ENCODE results near the gene STON1.

STON1 gene

DNA sequence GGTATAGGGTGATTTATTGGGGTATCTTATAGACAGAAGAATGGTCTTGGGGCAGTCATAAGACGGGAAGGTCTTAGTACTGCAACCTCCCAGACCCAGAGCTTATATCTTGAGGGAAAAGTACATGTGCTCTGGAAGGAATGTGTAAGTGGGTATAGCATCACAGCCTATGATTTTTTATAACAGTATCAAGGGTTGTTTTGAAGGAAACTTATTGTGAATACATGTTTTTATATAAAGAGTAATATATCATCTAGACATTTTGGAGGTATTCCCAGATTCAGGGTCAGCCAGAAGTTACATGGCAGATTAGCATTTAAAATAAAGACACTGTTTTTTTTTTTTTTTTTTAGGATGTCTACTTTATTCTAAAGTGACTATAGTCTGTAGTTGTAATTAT, 47.6 kb upstream of the STON1 start (continued):
- TF ChIP-seq, protein P1, sequence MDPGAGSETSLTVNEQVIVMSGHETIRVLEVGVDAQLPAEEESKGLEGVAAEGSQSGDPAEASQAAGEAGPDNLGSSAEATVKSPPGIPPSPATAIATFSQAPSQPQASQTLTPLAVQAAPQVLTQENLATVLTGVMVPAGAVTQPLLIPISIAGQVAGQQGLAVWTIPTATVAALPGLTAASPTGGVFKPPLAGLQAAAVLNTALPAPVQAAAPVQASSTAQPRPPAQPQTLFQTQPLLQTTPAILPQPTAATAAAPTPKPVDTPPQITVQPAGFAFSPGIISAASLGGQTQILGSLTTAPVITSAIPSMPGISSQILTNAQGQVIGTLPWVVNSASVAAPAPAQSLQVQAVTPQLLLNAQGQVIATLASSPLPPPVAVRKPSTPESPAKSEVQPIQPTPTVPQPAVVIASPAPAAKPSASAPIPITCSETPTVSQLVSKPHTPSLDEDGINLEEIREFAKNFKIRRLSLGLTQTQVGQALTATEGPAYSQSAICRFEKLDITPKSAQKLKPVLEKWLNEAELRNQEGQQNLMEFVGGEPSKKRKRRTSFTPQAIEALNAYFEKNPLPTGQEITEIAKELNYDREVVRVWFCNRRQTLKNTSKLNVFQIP (CRISPR knock-in tag; IDR thresholded peaks at IDR 0.05; ENCODE audit: borderline replicate concordance, low read depth) = 0 out of 2 replicates have a peak, but pooled peaks have one; percentile 61
- TF ChIP-seq CSDC2 (CRISPR knock-in tag; IDR thresholded peaks at IDR 0.05) = 0 out of 2 replicates have a peak, but pooled peaks have one; percentile 18
- TF ChIP-seq ARNTL (CRISPR knock-in tag; IDR thresholded peaks at IDR 0.05; ENCODE audit: borderline replicate concordance, low read depth) = no peak
- TF ChIP-seq, protein P2, sequence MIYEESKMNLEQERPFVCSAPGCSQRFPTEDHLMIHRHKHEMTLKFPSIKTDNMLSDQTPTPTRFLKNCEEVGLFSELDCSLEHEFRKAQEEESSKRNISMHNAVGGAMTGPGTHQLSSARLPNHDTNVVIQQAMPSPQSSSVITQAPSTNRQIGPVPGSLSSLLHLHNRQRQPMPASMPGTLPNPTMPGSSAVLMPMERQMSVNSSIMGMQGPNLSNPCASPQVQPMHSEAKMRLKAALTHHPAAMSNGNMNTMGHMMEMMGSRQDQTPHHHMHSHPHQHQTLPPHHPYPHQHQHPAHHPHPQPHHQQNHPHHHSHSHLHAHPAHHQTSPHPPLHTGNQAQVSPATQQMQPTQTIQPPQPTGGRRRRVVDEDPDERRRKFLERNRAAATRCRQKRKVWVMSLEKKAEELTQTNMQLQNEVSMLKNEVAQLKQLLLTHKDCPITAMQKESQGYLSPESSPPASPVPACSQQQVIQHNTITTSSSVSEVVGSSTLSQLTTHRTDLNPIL (CRISPR knock-in tag; IDR thresholded peaks at IDR 0.05; ENCODE audit: low read depth) = 0 out of 2 replicates have a peak, but pooled peaks have one; percentile 11
- peak; percentile 33; the same call in 1 of the 2 replicates for TF ChIP-seq TOX (CRISPR knock-in tag; IDR thresholded peaks at IDR 0.05; ENCODE audit: borderline replicate concordance)
- no peak for TF ChIP-seq ZNF8 (CRISPR knock-in tag; IDR thresholded peaks at IDR 0.05)
- no peak for TF ChIP-seq RARB (CRISPR knock-in tag; IDR thresholded peaks at IDR 0.05)
- TF ChIP-seq, protein P3, sequence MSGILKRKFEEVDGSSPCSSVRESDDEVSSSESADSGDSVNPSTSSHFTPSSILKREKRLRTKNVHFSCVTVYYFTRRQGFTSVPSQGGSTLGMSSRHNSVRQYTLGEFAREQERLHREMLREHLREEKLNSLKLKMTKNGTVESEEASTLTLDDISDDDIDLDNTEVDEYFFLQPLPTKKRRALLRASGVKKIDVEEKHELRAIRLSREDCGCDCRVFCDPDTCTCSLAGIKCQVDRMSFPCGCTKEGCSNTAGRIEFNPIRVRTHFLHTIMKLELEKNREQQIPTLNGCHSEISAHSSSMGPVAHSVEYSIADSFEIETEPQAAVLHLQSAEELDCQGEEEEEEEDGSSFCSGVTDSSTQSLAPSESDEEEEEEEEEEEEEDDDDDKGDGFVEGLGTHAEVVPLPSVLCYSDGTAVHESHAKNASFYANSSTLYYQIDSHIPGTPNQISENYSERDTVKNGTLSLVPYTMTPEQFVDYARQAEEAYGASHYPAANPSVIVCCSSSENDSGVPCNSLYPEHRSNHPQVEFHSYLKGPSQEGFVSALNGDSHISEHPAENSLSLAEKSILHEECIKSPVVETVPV (CRISPR knock-in tag; IDR thresholded peaks at IDR 0.05) = no peak
- peak; percentile 81 for TF ChIP-seq ISL1 (CRISPR knock-in tag; IDR thresholded peaks at IDR 0.05)
- TF ChIP-seq ESRRG (CRISPR knock-in tag; IDR thresholded peaks at IDR 0.05) = no peak

DNA sequence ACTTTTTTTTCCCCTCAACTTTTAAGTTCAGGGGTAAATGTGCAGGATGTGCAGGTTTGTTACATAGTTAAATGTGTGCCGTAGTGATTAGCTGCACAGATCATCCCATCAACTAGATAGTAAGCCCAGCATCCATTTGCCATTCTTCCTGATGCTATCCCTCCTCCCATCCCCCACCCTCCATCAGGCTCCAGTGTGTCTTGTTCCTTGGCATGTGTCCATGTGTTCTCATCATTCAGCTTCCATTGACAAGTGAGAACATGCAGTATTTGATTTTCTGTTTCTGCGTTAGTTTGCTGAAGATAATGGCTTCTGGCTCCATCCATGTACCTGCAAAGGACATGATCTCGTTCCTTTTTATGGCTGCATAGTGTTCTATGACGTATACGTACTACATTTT, 47.2 kb upstream of the STON1 start:
- 0 out of 2 replicates have a peak, but pooled peaks have one; percentile 53 for TF ChIP-seq CSDC2 (CRISPR knock-in tag; IDR thresholded peaks at IDR 0.05)
- 0 out of 2 replicates have a peak, but pooled peaks have one; percentile 11 for TF ChIP-seq ZFP3 (CRISPR knock-in tag; IDR thresholded peaks at IDR 0.05)
- TF ChIP-seq ZNF70 (CRISPR knock-in tag; IDR thresholded peaks at IDR 0.05) = no peak
- ATAC-seq = peak; percentile 58

DNA sequence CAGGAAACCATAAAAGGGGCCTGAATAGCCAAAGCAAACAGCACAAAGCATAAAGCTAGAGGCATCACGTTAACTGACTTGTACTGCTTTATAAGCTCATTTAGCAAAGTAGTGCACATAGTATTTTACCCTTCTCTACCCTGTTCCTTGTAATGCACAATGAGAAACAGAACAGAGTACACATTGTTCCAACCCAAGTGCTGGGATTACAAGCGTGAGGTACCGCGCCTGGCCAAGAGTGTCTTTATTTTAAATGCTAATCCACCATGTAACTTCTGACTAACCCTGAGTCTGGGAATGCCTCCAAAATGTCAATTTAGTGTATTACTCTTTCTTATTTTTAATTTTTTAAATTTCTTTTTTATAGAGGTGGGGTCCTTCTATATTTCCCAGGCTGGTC, 46.4 kb upstream of the STON1 start:
- ATAC-seq = no peak
- no peak for TF ChIP-seq ZNF8 (CRISPR knock-in tag; IDR thresholded peaks at IDR 0.05)
- no peak for TF ChIP-seq CSDC2 (CRISPR knock-in tag; IDR thresholded peaks at IDR 0.05)
- no peak for TF ChIP-seq OSR1 (CRISPR knock-in tag; IDR thresholded peaks at IDR 0.05)
- TF ChIP-seq ZFP30 (CRISPR knock-in tag; IDR thresholded peaks at IDR 0.05) = no peak
- TF ChIP-seq, protein P3 (CRISPR knock-in tag; IDR thresholded peaks at IDR 0.05) = no peak
- no peak for TF ChIP-seq ZNF565 (CRISPR knock-in tag; conservative IDR thresholded peaks at IDR 0.05; ENCODE audit: low read depth)
- TF ChIP-seq, protein P4, sequence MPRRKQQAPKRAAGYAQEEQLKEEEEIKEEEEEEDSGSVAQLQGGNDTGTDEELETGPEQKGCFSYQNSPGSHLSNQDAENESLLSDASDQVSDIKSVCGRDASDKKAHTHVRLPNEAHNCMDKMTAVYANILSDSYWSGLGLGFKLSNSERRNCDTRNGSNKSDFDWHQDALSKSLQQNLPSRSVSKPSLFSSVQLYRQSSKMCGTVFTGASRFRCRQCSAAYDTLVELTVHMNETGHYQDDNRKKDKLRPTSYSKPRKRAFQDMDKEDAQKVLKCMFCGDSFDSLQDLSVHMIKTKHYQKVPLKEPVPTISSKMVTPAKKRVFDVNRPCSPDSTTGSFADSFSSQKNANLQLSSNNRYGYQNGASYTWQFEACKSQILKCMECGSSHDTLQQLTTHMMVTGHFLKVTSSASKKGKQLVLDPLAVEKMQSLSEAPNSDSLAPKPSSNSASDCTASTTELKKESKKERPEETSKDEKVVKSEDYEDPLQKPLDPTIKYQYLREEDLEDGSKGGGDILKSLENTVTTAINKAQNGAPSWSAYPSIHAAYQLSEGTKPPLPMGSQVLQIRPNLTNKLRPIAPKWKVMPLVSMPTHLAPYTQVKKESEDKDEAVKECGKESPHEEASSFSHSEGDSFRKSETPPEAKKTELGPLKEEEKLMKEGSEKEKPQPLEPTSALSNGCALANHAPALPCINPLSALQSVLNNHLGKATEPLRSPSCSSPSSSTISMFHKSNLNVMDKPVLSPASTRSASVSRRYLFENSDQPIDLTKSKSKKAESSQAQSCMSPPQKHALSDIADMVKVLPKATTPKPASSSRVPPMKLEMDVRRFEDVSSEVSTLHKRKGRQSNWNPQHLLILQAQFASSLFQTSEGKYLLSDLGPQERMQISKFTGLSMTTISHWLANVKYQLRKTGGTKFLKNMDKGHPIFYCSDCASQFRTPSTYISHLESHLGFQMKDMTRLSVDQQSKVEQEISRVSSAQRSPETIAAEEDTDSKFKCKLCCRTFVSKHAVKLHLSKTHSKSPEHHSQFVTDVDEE (CRISPR knock-in tag; IDR thresholded peaks at IDR 0.05) = no peak
- TF ChIP-seq ESRRG (CRISPR knock-in tag; IDR thresholded peaks at IDR 0.05) = no peak
- TF ChIP-seq GLIS3 (CRISPR knock-in tag; IDR thresholded peaks at IDR 0.05) = no peak
- TF ChIP-seq, protein P1 (CRISPR knock-in tag; IDR thresholded peaks at IDR 0.05; ENCODE audit: borderline replicate concordance, low read depth) = no peak
- TF ChIP-seq ZNF70 (CRISPR knock-in tag; IDR thresholded peaks at IDR 0.05) = no peak
- TF ChIP-seq ISL1 (CRISPR knock-in tag; IDR thresholded peaks at IDR 0.05) = no peak
- TF ChIP-seq SNAI2 (CRISPR knock-in tag; IDR thresholded peaks at IDR 0.05) = no peak
- no peak for TF ChIP-seq TCF4 (CRISPR knock-in tag; IDR thresholded peaks at IDR 0.05; ENCODE audit: borderline replicate concordance)
- TF ChIP-seq ZC3H10 (CRISPR knock-in tag; IDR thresholded peaks at IDR 0.05) = no peak
- no peak for TF ChIP-seq RARB (CRISPR knock-in tag; IDR thresholded peaks at IDR 0.05)

All from SK-N-SH treated with all-trans-retinoic acid at 6 μM for 48 hours (cell line).